ENCODE data around the gene GSC2. TPM values are rescaled to one million over a fixed set of nuclear protein-coding genes. Genes with fewer than 3 reads are reported as not detected.

The GSC2 gene
- total and polyA plus RNA-seq, 9 of the 15 experiments (the other 6 are each of a cell fraction or from before 2014, with no cell fraction given), result not detected

- TF ChIP-seq MEF2A (IDR thresholded peaks at IDR 0.05; ENCODE audit: control insufficient read depth, low read depth, low read length) (peak; percentile 34; the same call in 1 of the 2 replicates), MAX (CRISPR knock-in tag; IDR thresholded peaks at IDR 0.05) (no peak), SRSF1 (IDR thresholded peaks at IDR 0.05; ENCODE audit: low read depth, low read length) (no peak), NR1H2 (CRISPR knock-in tag; IDR thresholded peaks at IDR 0.05) (no peak), FOXA1 (IDR thresholded peaks at IDR 0.05; ENCODE audit: borderline replicate concordance) (no peak), BHLHE40 (IDR thresholded peaks at IDR 0.05; ENCODE audit: low read length) (0 out of 2 replicates have a peak, but pooled peaks have one; percentile 4), TOE1 (IDR thresholded peaks at IDR 0.05; ENCODE audit: borderline replicate concordance) (no peak), TOE1 (CRISPR knock-in tag; IDR thresholded peaks at IDR 0.05; ENCODE audit: borderline replicate concordance, low read depth) (no peak), PHTF2 (CRISPR knock-in tag; IDR thresholded peaks at IDR 0.05) (no peak), ZNF445 (CRISPR knock-in tag; IDR thresholded peaks at IDR 0.05; ENCODE audit: low read depth) (no peak), HES1 (IDR thresholded peaks at IDR 0.05; ENCODE audit: low read depth) (no peak), ESRRB (CRISPR knock-in tag; IDR thresholded peaks at IDR 0.05; ENCODE audit: borderline replicate concordance) (no peak), MXI1 (IDR thresholded peaks at IDR 0.05; ENCODE audit: low read depth, low read length) (0 out of 2 replicates have a peak, but pooled peaks have one; percentile 37), CBX3 (IDR thresholded peaks at IDR 0.05; ENCODE audit: borderline replicate concordance in 1 of 2, low read length in 2 of 2) (peak in 1 of 2 experiments; percentile 52; a peak in 1 of 3 replicates), HMGN3 (IDR thresholded peaks at IDR 0.05; ENCODE audit: borderline replicate concordance, extremely low read depth, insufficient read length, low read depth, low read length) (peak; percentile 12), ZNF512 (tag; IDR thresholded peaks at IDR 0.05) (no peak), SPI1 (IDR thresholded peaks at IDR 0.05; ENCODE audit: borderline replicate concordance, low read depth, low read length) (0 out of 2 replicates have a peak, but pooled peaks have one; percentile 28), SAFB2 (IDR thresholded peaks at IDR 0.05; ENCODE audit: borderline replicate concordance, low read depth, low read length, severe bottlenecking) (no peak), PBX2 (CRISPR knock-in tag; IDR thresholded peaks at IDR 0.05; ENCODE audit: low read depth) (no peak), PBX2 (tag; conservative IDR thresholded peaks at IDR 0.05; ENCODE audit: low read depth) (no peak), CXXC5 (CRISPR knock-in tag; IDR thresholded peaks at IDR 0.05) (no peak), TEAD4 (IDR thresholded peaks at IDR 0.05; ENCODE audit: low read length) (no peak), TEAD4 (CRISPR knock-in tag; IDR thresholded peaks at IDR 0.05; ENCODE audit: borderline replicate concordance) (no peak)
These were observed 40.0 kb downstream of the GSC2 start (continued) for GRCh38 chr22:19110064-19110458.

Data from K562 (cell line).